HS-27A (cell line): Measurements from ENCODE around the gene TCEA3.
A peak's percentile ranks its signal among the peaks of the same experiment; 100 is the strongest.
"Not testable (repeated sequence)": the region's sequence is repeated elsewhere in the genome, so short reads cannot be mapped to it uniquely, and the experiment has no call there.

ENCODE experiments used
- DNase-seq: peaks from one replicate; pipeline ENCODE4 v3.0.0-alpha.2; 2012; ENCODE audit warnings: low read depth, missing footprints

Gene TCEA3

DNA sequence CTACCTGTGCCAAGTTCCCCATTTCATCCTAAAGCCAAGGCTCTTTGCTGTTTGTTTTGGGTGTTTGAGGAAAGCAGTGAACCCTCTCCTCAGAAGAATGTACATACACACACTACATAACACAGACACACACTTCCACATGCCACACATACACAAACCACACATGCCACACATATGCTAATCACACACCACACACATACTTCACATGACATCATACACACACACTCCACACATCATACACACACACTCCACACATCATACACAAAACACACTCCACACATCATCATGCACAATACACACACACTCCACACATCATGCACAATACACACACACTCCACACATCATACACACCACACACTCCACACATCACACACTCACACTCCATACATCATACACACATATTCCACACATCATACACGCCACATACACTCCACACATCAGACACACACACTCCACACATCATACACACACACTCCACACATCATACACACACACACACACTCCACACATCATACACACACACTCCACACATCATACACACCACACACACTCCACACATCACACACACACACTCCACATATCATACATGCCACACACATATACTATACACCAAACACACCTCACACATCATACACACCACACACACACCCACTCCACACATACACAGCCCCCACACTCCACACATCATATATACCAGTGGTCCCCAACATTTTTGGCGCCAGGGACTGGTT, 32.3 kb downstream of the TCEA3 start:
- no peak for DNase-seq

DNA sequence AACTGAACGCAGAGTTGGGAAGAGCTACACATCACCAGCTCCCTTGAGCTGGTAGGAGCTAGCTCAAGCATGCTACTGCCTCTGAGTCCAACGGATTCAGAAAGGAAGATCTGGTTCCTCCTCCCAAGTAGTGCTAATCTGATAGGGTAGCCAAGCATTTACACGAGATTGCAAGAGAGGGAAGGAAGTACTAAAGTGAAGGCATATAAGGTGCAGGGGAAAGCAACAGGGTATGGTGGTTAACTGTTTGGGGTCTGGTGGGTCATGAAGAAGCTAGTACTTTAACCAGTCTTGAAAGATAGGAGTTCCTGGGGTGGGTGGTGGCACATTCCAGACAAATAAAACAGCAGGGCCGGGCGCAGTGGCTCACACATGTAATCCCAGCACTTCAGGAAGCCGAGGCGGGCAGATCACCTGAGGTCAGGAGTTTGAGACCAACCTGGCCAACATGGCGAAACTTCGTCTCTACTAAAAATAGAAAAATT, 34.7 kb downstream of the TCEA3 start:
- DNase-seq, result no peak

- DNase-seq, result no peak
Observed at GRCh38 chr1:23387494-23387893, 37.1 kb downstream of the TCEA3 start.

DNA sequence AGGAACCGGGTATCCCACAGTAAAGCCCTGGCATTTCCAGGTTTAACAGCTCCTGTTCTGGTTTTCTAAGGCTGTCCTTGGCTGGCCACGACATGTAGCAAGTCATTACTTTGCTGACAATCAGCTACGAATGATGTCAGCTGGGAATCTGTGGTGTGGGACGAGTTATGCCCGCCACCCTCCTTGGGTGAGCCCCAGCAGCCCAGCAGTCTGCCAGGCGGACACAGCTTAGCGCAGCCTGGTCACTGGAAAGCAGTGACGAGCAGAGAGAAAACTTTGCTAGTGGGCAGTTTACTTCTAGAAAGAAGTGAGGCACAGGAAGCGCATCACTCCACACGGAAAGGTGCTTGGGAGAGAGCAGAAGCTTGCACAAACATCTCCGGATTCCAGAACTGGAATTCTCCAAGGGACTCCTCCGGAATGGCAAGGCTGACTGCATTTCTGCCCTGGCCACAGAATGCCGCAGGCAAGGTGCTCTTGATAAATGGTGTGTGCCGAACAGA, 39.4 kb downstream of the TCEA3 start:
- no peak for DNase-seq

GRCh38 chr1:23384312-23385058, 40.1 kb downstream of the TCEA3 start:
- DNase-seq, result no peak

DNA sequence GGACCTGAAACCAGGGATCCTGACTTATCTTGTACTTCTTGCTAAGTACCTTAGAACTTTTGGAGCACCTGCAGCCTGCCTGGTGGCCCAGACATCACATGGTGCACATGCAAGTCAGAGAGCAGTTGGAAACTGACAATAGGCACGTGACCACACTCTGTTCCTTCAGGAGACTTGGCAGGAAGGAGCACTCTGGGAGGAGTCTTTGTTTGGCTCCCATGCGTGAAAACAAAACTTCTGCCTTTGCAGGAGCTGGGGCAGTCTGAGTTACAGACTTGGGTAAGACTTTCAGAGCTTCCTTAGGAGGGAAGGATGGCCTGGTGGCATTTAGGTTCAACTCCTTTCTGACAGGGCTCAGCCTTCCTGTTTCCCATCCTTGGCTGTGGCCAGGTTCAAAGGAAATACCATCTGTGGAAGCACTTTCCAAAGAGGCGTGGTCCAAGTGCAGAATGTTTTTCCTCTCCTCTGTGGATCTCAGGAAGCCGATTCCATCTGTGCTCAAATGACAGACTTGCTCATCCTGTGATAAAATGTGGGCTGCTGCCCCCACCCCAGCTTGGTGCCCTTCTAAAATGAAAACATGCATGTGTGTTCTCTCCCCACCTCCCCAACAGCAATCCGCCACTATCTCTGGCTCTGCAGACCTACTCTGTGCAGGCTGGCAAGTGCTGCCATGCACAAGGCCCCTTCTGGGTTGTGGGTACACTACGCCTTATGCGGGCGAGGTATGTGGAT, 40.8 kb downstream of the TCEA3 start:
- no peak for DNase-seq

DNA sequence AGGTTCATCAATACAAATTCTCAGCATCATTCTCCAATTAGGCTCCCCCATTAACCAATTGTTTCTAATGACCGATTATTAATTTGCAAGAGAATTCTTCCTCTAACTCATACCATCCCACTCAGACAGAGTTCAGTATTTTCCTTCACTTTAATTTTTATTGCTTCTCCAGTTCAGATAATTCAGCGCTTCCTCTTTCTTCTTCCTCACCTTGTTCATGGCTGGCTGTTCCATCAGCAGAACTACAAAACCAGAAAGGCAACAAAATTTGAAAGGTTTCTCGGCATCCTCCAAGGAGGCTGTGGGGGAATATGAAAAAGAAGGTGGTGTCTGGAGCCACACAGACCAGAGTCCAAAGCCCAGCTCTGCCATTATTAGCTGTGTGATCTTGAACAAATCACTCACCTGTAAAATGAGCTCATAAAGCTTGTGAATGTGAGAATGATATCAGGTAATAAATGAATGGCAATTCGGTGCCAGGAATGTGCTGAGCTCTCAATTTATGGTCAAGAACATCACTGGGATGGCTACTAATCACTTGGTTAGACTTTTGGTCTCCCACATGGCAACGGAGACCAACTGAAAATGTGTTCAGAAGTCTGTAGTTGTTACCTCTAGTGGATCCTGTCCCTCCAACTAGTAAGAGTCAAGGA, 43.2 kb downstream of the TCEA3 start:
- no peak for DNase-seq

- no peak for DNase-seq
Observed at GRCh38 chr1:23380719-23381118, 43.8 kb downstream of the TCEA3 start.

GRCh38 chr1:23380236-23380635, 44.3 kb downstream of the TCEA3 start:
- DNase-seq, result not testable (repeated sequence)

- no peak for DNase-seq
Observed at GRCh38 chr1:23376890-23377811, 47.4 kb downstream of the TCEA3 start.

DNA sequence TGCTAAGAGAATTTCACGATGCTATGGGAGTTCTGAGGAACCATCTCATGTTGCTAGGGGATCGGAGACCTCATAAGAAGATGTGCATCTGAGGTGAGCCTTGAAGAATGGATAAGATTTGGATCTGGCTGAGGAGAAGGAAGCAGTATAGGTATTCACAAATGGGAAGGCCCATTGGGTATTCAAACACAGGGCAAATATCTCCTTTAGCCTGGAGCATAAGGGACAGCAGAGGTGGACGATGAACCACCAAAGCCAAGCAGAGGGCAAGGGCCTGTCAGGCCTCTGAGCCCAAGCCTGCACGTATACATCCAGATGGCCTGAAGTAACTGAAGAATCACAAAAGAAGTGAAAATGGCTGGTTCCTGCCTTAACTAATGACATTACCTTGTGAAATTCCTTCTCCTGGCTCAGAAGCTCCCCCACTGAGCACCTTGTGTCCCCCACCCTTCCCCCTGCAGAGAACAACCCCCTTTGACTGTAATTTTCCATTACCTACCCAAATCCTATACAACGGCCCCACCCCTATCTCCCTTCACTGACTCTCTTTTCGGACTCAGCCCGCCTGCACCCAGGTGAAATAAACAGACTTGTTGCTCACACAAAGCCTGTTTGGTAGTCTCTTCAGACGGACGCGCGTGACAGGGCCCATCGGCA, 50.3 kb downstream of the TCEA3 start:
- DNase-seq, result not testable (repeated sequence)

DNA sequence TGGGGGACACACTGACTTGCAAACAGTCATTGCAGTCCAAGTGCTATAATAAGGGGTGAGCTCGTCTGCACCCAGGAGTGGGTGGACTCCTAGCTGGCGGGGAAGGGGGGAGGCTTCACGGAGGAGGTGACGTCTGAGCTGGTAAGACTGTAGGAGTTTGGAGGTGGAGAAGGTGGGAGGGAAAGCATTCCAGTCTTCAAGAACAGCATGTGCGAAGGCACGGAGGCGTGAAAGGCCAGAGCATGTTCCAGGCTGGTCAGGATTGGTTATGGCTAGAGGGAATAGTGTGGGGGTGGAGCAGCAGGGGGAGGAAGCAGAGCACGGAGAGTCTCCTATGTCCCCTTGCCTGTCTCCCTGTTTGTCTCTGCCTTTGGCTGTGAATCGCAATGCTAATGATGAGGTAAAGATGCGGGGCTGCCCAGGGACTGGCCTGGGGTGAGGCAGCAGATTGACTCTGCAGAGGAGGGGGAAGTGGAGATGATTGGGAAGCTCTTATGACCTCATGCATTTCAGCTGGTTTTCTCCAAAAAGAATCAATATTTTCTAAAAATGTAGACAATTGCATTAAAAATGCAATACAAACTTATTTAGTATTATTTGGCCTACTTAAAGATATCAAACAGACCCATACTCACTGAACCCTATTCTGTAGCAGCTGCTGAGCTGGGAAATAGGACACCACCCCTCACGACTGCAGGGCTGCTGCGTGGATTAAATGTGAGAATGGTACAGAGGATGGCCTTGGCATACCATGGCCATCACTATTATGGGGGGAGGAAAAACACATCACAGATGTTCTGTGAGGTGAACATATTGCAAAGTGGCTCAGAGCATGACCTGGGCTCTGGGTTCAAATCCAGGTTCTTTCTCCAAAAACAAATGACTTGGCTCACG, 52.3 kb downstream of the TCEA3 start:
- DNase-seq, result no peak

DNA sequence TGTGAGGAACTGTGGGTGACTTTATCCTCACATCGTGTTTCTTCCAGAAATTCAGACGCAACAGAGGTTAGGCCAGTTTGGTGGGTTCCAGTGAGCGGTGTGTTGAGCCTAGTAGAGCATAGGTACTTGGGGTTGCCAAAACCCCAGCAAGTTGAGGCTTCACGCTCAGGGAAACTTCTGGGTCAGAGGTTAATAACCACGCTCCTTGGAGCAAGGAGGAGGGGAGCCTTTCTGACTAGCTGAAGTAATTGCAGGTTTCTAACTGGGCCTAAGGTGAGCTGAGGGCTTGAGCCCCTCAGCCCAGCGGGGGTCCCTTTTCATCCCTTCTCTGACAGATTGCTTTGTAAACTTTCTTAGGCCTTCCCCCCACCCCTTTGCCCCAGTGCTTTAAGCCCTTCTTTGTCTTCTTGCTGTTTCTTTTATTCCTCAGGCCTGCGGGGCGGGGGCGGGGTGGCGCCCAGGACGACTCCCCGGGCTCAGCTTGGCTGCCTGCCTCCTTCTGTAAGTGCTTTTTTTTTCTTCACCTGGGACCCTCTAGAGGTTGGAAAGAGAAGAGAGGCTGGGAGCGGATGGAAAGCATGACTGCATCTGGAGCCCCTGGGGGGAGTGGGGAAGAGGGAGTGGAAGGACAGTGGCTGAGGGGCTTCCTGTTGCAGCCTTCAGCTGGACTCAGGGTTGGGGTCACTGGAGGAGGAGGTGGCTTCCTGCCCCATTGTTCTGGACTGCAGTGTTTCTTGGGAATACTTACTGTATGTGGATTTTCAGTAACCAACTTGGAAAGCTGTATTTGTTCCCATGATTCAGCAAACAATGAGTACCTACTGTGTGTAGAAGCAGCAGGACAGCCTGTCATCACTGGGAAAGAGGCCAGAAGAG, 53.6 kb downstream of the TCEA3 start:
- no peak for DNase-seq

DNA sequence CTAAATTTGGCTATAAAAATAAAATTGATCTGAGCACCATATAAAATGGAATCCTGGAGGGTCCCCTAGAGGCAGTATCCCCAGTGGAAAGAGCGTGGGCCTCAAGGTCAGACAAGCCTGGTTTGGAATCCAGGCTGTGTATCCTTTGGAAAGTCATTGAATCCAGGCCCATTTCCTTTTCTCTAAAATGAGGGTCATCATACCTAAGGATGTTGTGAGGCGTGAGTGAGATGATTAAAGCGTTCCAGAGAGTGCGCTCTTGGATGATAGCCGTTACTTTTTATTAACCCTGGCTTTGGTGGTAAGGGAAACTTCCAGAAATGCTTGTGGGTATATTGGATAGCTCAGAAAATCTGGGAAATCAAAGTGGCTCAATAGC, 54.2 kb downstream of the TCEA3 start:
- no peak for DNase-seq

DNA sequence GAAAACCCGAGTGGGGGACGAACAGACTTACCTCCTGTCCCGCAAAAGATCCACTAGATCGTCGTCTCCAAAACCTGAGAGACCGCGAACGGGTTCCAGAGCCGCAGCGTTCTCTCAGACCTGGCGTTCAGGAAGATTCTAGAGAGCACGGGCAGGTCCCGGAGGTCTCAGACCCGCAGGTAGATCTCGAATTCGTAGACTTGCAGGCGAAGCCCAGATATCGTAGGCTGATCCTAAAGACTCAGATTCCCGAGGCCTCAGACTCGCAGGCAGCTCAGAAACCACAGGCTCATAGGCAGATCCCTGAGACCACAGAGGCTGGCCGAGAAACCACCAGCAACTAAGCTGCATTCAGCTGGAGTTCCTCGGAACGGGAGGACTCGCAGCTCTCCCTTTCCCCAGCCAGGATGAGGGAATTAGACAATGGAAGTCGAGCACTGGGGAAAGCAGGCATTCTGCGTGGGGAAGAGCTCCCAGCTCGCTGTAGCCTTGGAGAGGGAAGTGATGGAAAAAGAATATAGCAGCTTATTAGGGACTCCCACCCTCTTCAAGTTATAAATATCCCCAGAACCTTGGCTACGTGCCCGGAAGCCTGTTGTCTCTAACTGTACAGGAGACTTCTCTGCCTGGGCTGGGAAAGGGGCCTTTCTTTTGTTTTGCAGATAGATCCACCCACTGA, 55.1 kb downstream of the TCEA3 start, which contains the start of gene ZNF436:
TSS of gene ZNF436 (minus strand) at position 502 of the 679 bp plus-strand sequence. CDS start 1,831 bp downstream, outside the sequence.
- DNase-seq, result peak; percentile 76

- peak; percentile 81 for DNase-seq
Observed at GRCh38 chr1:23368562-23369334, 55.8 kb downstream of the TCEA3 start.
